RWPE1 (cell line): ENCODE measurements around the gene OGFR.

Source experiments
- CTCF ChIA-PET: fragments of 350-600 bp; sonication (Branson Sonifier 250); formaldehyde crosslinking; extraction: SDS; loops from one replicate; lab custom pipeline; 2021; lab: Yijun Ruan, JAX
- POLR2A ChIA-PET: fragments of 400-600 bp; formaldehyde crosslinking; extraction: SDS; loops from one replicate; lab custom pipeline; 2020; ENCODE audit warnings: antibody characterized with exemption; ENCODE audit not compliant: low non-redundant PET; lab: Yijun Ruan, JAX
- DNase-seq: peaks from one replicate; pipeline ENCODE4 v3.0.0; 2012; ENCODE audit warnings: low spot score
- H3K27ac ChIP-seq: fragments of 450-650 bp; 2 replicates; pipeline ENCODE4 v1.5.1; 2017
- CTCF ChIP-seq: fragments of 450-650 bp; conservative IDR thresholded peaks from 2 replicates; pipeline ENCODE4 v1.5.1; 2017; ENCODE audit warnings: low read depth, mild to moderate bottlenecking

The OGFR gene

GRCh38 chr20:62840244-62841197, 35.9 kb downstream of the OGFR start:
- no peak for DNase-seq
- POLR2A ChIA-PET = no interaction called here
- TF ChIP-seq CTCF = no peak
- CTCF ChIA-PET = interaction anchor here (1.6 kb wide), 1 partner anchor 18 kb away, joined by 4 read pairs; no protein-coding TSS in a partner anchor
- no peak overlapping the region for H3K27ac ChIP-seq

GRCh38 chr20:62841705-62842212, 37.1 kb downstream of the OGFR start:
- CTCF ChIA-PET = interaction anchor here (0.6 to 1.6 kb wide), 5 partner anchors 9 to 643 kb away, joined by 3 to 6 read pairs (median 4); no protein-coding TSS in a partner anchor
- POLR2A ChIA-PET = no interaction called here
- TF ChIP-seq CTCF = no peak
- no peak for DNase-seq
- H3K27ac ChIP-seq = no peak overlapping the region

GRCh38 chr20:62843656-62844055, 39.0 kb downstream of the OGFR start:
- no peak for DNase-seq
- POLR2A ChIA-PET = no interaction called here
- no peak for TF ChIP-seq CTCF
- no peak overlapping the region for H3K27ac ChIP-seq
- CTCF ChIA-PET = no interaction called here

GRCh38 chr20:62844182-62844581, 39.5 kb downstream of the OGFR start:
- ChIA-PET POLR2A (no interaction called here), CTCF (interaction anchor here (0.6 to 0.7 kb wide), 3 partner anchors 97 to 260 kb away, joined by 3 to 6 read pairs (median 4); no protein-coding TSS in a partner anchor)
- no peak for TF ChIP-seq CTCF
- no peak for DNase-seq
- no peak overlapping the region for H3K27ac ChIP-seq

GRCh38 chr20:62845416-62846160, 41.0 kb downstream of the OGFR start:
- no peak for TF ChIP-seq CTCF
- ChIA-PET CTCF (interaction anchor here (0.6 to 1.2 kb wide), 3 partner anchors 9 to 41 kb away, joined by 3 read pairs; no protein-coding TSS in a partner anchor), POLR2A (no interaction called here)
- no peak overlapping the region for H3K27ac ChIP-seq
- DNase-seq = no peak
